Astrocyte of the cerebellum (primary cell): ENCODE data around the gene POLR3E.

Experiments
- DNase-seq: peaks from one replicate; pipeline ENCODE4 v3.0.0-alpha.2; 2011; ENCODE audit warnings: low read depth
- H3K4me3 ChIP-seq: 2 replicates; pipeline ENCODE4 v1.5.1; 2011; ENCODE audit warnings: mild to moderate bottlenecking, low read depth, low read length, moderate library complexity
- CTCF ChIP-seq: IDR thresholded peaks from 2 replicates; pipeline ENCODE4 v1.5.1; 2012; ENCODE audit warnings: low read length, low read depth, moderate library complexity, mild to moderate bottlenecking; ENCODE audit errors: missing control alignments
- in situ Hi-C: cut with HindIII; loops from 2 replicates; pipeline ENCODE4 v1.10.0; 2017; ENCODE audit warnings: low sequenced_read_pairs

The POLR3E gene

GRCh38 chr16:22352140-22352539 lies 54.9 kb downstream of the POLR3E start:
- TF ChIP-seq CTCF, result no peak
- H3K4me3 ChIP-seq, result no peak overlapping the region
- in situ Hi-C loops, result no loop called here
- DNase-seq, result no peak

- no peak for DNase-seq
- no peak overlapping the region for H3K4me3 ChIP-seq
- TF ChIP-seq CTCF, result no peak
- in situ Hi-C loops, result no loop called here
These were observed 55.5 kb downstream of the POLR3E start for GRCh38 chr16:22352723-22353122.

- no peak overlapping the region for H3K4me3 ChIP-seq
- in situ Hi-C loops, result no loop called here
- DNase-seq, result peak; percentile 67
- TF ChIP-seq CTCF, result no peak
These were observed 56.1 kb downstream of the POLR3E start for GRCh38 chr16:22353191-22353919.

- in situ Hi-C loops, result no loop called here
- H3K4me3 ChIP-seq, result no peak overlapping the region
These were observed 56.8 kb downstream of the POLR3E start for GRCh38 chr16:22353933-22354541.

GRCh38 chr16:22355487-22355908 lies 58.3 kb downstream of the POLR3E start:
- DNase-seq, result no peak
- in situ Hi-C loops, result no loop called here
- H3K4me3 ChIP-seq, result no peak overlapping the region
- no peak for TF ChIP-seq CTCF

More at GRCh38 chr16:22353933-22354541, 56.8 kb downstream of the POLR3E start:
- TF ChIP-seq CTCF, result no peak
- DNase-seq, result no peak

- DNase-seq, result no peak
- H3K4me3 ChIP-seq, result no peak overlapping the region
- in situ Hi-C loops, result no loop called here
- no peak for TF ChIP-seq CTCF
These were observed 59.9 kb downstream of the POLR3E start for GRCh38 chr16:22356930-22357634.
